Activated naive CD8-positive, alpha-beta T cell treated with anti-CD3 and anti-CD28 coated beads for 36 hours (primary cell): ENCODE results near the gene SOBP. TPM values are rescaled to one million over a fixed set of nuclear protein-coding genes. Genes with fewer than 3 reads are reported as not detected.

Experiments
- DNase-seq: peaks from one replicate; pipeline ENCODE4 v3.0.0; 2021
- H3K27ac Mint-ChIP-seq: one replicate; pipeline ENCODE4 v1.8.0; 2022; ENCODE audit warnings: mild to moderate bottlenecking, moderate library complexity, mixed read lengths
- H3K27me3 Mint-ChIP-seq: one replicate; pipeline ENCODE4 v1.8.0; 2022; ENCODE audit warnings: mild to moderate bottlenecking, mixed read lengths
- H3K36me3 Mint-ChIP-seq: one replicate; pipeline ENCODE4 v1.8.0; 2021; ENCODE audit warnings: mild to moderate bottlenecking, mixed read lengths
- H3K4me1 Mint-ChIP-seq: one replicate; pipeline ENCODE4 v1.8.0; 2021; ENCODE audit warnings: mixed read lengths
- H3K4me3 Mint-ChIP-seq: one replicate; pipeline ENCODE4 v1.8.0; 2022; ENCODE audit warnings: mild to moderate bottlenecking, moderate library complexity, mixed read lengths
- H3K9me3 Mint-ChIP-seq: one replicate; pipeline ENCODE4 v1.8.0; 2022; ENCODE audit warnings: mixed read lengths
- total RNA-seq, 2 experiments: library from RNA; stranded (reverse); gene quantifications; one replicate each; pipeline ENCODE4 v1.2.3, GENCODE V29; 2021

The SOBP gene
- total RNA-seq, 2 experiments from 2014 or later = 0.70 to 2.1 TPM

GRCh38 chr6:107658920-107659865, 169.3 kb downstream of the SOBP start:
- Mint-ChIP-seq H3K4me1 (peaks cover 44% of the 10 kb centered on the region), H3K9me3 (no peaks in the 10 kb centered on the region), H3K4me3 (peak overlapping the region; percentile 56), H3K36me3 (no peaks in the 10 kb centered on the region), H3K27me3 (no peaks in the 10 kb centered on the region), H3K27ac (peak overlapping the region; percentile 83)
- DNase-seq = no peak

DNA sequence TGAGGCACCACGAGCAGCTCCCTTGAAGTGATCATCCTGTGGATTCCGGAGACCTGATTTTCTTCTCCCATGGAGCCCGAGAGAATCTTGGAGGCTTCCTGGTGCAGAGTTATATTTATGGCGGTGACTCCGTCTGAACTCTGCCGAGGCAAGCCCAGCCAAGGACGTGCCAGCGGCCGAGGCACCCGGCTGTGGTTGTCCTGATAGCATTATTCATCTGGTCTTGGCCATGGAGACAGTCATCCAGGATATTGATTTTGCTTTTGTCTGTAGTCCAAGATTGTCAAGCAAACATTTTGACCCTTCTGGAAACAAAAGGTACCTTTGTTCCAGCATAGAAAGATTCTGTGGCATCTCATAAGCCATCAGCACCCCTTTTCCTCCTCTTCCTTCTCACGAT, 170.9 kb downstream of the SOBP start:
- peaks cover 44% of the 10 kb centered on the region for H3K4me1 Mint-ChIP-seq
- DNase-seq = no peak
- H3K27ac Mint-ChIP-seq = no peak overlapping the region
- H3K9me3 Mint-ChIP-seq = no peaks in the 10 kb centered on the region
- H3K27me3 Mint-ChIP-seq = no peaks in the 10 kb centered on the region
- no peaks in the 10 kb centered on the region for H3K36me3 Mint-ChIP-seq
- H3K4me3 Mint-ChIP-seq = no peak overlapping the region

DNA sequence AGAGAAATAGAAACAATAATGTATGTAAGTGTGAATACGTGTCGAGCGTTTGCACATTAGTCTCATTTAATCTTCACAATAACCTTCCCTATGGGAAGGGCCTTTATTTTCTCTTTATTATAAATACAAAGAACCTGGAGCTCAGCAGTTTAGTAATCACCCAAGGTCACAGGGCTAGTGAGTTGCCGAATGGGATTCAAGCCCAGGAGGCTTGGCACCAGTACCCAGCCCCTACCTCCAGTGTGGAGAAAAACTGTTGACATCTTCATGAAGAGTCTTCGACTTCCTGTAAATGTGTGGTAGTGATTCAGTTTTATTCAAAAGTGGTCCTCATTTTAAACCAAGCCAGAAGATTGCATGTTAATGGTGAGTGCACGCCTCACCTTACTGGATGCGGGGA, 171.4 kb downstream of the SOBP start:
- Mint-ChIP-seq H3K36me3 (no peaks in the 10 kb centered on the region), H3K9me3 (no peaks in the 10 kb centered on the region), H3K4me1 (peaks cover 39% of the 10 kb centered on the region)

GRCh38 chr6:107662333-107662732, 172.4 kb downstream of the SOBP start:
- Mint-ChIP-seq H3K4me3 (no peak overlapping the region), H3K36me3 (no peaks in the 10 kb centered on the region), H3K27me3 (no peaks in the 10 kb centered on the region), H3K9me3 (no peaks in the 10 kb centered on the region), H3K27ac (no peak overlapping the region), H3K4me1 (peaks cover 29% of the 10 kb centered on the region)
- DNase-seq = no peak

More for the DNA sequence above, 171.4 kb downstream of the SOBP start:
- H3K27me3 Mint-ChIP-seq = no peaks in the 10 kb centered on the region
- no peak for DNase-seq
- no peak overlapping the region for H3K27ac Mint-ChIP-seq
- no peak overlapping the region for H3K4me3 Mint-ChIP-seq

- H3K9me3 Mint-ChIP-seq = no peaks in the 10 kb centered on the region
- H3K36me3 Mint-ChIP-seq = no peaks in the 10 kb centered on the region
- H3K27me3 Mint-ChIP-seq = no peaks in the 10 kb centered on the region
- H3K4me3 Mint-ChIP-seq = no peak overlapping the region
- no peak overlapping the region for H3K27ac Mint-ChIP-seq
- H3K4me1 Mint-ChIP-seq = peaks cover 19% of the 10 kb centered on the region
- no peak for DNase-seq
Measured at GRCh38 chr6:107663308-107663707, 173.4 kb downstream of the SOBP start.

GRCh38 chr6:107665382-107665781, 175.5 kb downstream of the SOBP start:
- Mint-ChIP-seq H3K4me1 (peaks cover 19% of the 10 kb centered on the region), H3K36me3 (no peaks in the 10 kb centered on the region), H3K27ac (no peak overlapping the region), H3K27me3 (no peaks in the 10 kb centered on the region), H3K9me3 (no peaks in the 10 kb centered on the region), H3K4me3 (no peak overlapping the region)
- DNase-seq = no peak

- H3K4me1 Mint-ChIP-seq = peaks cover 25% of the 10 kb centered on the region
- H3K27ac Mint-ChIP-seq = no peak overlapping the region
- H3K9me3 Mint-ChIP-seq = no peaks in the 10 kb centered on the region
Measured at GRCh38 chr6:107666084-107666980, 176.4 kb downstream of the SOBP start.

DNA sequence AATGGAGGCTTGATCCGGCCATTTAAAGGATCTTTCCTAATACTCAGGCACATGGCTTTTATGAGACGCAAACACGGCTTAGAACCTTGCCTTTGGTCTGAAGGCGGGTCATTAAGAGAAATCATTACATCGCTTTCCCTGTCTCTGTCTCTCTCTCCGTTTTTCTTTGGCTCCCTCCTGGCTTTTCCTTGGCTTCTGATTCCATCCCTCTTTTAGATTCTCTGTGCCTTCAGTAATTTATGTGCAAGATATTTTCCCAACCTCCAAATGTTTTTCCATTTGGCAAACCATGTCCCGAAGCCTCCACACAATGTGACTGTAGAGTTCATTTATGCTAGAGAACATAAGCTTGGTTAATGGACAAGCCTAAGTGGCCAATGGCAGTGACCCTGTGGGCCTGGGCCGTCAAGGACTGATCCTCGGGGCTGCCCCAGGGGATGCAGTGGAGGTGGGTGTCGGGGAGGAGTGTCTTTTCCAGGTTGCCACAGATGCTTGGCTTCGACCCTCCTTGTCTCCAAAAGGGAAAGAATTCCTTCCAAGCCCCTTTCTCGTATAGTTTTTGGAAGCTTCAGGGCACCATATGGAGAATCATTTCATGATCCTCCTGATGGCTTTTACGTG, 177.2 kb downstream of the SOBP start:
- Mint-ChIP-seq H3K4me3 (no peak overlapping the region), H3K27me3 (no peaks in the 10 kb centered on the region), H3K4me1 (peaks cover 19% of the 10 kb centered on the region), H3K9me3 (no peaks in the 10 kb centered on the region), H3K27ac (no peak overlapping the region), H3K36me3 (no peaks in the 10 kb centered on the region)
- DNase-seq = no peak

More at GRCh38 chr6:107666084-107666980, 176.4 kb downstream of the SOBP start:
- H3K4me3 Mint-ChIP-seq = no peak overlapping the region
- DNase-seq = no peak
- H3K36me3 Mint-ChIP-seq = no peaks in the 10 kb centered on the region
- no peaks in the 10 kb centered on the region for H3K27me3 Mint-ChIP-seq

DNA sequence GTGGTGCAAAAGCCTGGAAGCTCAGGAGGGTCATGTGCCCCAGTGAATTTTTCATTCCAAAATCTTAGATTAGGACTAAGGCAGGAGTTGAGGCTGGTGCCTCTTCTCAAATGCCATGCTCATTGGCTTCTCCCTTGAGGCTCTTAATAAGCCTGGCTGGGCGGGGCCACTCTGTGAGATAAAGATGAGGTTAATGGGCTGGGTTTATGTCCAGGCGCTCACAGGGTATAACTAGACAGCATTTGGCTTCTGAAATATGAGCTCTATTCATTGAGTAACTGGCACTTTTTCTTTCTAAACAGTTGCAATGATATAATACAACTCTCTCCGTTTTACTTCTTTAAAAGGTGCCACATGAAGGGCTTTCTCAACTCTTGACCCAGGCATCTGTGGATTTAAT, 177.9 kb downstream of the SOBP start:
- H3K9me3 Mint-ChIP-seq = no peaks in the 10 kb centered on the region
- no peak for DNase-seq
- no peaks in the 10 kb centered on the region for H3K27me3 Mint-ChIP-seq
- peaks cover 19% of the 10 kb centered on the region for H3K4me1 Mint-ChIP-seq
- H3K27ac Mint-ChIP-seq = no peak overlapping the region
- no peak overlapping the region for H3K4me3 Mint-ChIP-seq
- no peaks in the 10 kb centered on the region for H3K36me3 Mint-ChIP-seq

DNA sequence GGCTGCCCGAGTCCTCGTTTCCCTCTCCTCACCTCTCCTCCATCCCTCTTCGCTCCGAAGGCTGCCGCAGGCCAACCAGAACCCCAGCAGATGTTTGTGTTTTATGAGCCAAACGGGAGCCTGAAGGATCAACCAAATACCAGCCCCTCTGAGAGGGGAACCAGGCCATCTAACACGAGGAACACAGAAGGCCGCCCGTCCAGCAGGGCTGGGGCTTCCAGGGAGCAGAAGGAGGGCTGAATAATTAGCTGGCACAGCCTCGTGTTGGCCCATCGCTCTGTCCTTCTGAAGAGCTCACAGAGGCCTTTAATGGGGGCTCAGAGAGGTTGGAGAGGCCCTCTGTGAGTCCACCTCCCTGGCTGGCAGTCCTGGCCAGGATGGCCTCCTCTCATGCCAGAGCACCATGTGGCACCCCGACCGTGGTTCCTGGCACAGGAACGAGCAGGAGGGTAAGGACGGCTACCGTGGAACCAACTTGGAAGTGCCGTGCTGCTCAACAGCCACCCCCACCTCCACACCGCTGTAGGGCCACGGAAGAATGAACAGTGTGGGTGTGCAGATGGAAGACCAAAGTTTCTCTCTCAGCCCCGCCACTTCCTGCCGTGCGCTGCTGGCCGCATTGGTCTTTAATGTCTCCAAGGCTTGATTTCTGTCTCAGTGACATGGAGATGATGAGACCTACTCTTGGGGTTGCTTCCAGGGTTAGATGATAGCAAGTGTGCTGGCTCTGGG, 179.0 kb downstream of the SOBP start:
- Mint-ChIP-seq H3K27me3 (no peaks in the 10 kb centered on the region), H3K9me3 (no peaks in the 10 kb centered on the region), H3K27ac (peak overlapping the region; percentile 65), H3K4me1 (peaks cover 19% of the 10 kb centered on the region), H3K36me3 (no peaks in the 10 kb centered on the region), H3K4me3 (no peak overlapping the region)
- DNase-seq = peak; percentile 59

- Mint-ChIP-seq H3K27me3 (no peaks in the 10 kb centered on the region), H3K36me3 (no peaks in the 10 kb centered on the region), H3K4me1 (peaks cover 24% of the 10 kb centered on the region), H3K9me3 (no peaks in the 10 kb centered on the region), H3K4me3 (no peak overlapping the region), H3K27ac (peak overlapping the region; percentile 1)
- DNase-seq = peak; percentile 18
Measured at GRCh38 chr6:107670792-107671199, 180.9 kb downstream of the SOBP start.

- no peak overlapping the region for H3K27ac Mint-ChIP-seq
- no peaks in the 10 kb centered on the region for H3K27me3 Mint-ChIP-seq
- H3K9me3 Mint-ChIP-seq = no peaks in the 10 kb centered on the region
- peaks cover 24% of the 10 kb centered on the region for H3K4me1 Mint-ChIP-seq
- no peak for DNase-seq
- no peak overlapping the region for H3K4me3 Mint-ChIP-seq
- no peaks in the 10 kb centered on the region for H3K36me3 Mint-ChIP-seq
Measured at GRCh38 chr6:107673076-107673494, 183.2 kb downstream of the SOBP start.

- H3K27me3 Mint-ChIP-seq = no peaks in the 10 kb centered on the region
- H3K36me3 Mint-ChIP-seq = no peaks in the 10 kb centered on the region
- peak overlapping the region; percentile 61 for H3K4me3 Mint-ChIP-seq
- H3K4me1 Mint-ChIP-seq = peaks cover 11% of the 10 kb centered on the region
- H3K9me3 Mint-ChIP-seq = no peaks in the 10 kb centered on the region
- peak; percentile 88 for DNase-seq
- H3K27ac Mint-ChIP-seq = peak overlapping the region; percentile 94
Measured at GRCh38 chr6:107674995-107675738, 185.2 kb downstream of the SOBP start.

DNA sequence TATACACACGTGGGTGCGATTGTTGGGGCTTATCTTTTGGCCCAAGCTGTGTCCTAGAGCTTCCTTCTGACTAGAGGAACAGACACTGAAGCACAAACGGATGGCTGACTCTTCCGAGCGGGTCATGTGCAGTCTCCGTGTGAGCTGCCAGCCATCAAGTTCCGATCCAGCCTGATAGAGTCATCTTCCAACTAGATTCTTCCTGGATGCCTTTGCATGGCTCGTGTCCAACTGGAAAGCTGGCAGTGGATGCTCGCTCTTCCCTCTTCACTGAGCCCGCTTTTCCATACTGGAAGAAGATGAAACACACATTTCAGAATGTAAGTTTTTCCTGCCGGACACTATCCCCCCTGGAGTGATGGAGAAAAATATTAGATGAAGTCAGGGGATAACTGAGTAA, 186.1 kb downstream of the SOBP start:
- no peak for DNase-seq
- H3K36me3 Mint-ChIP-seq = no peaks in the 10 kb centered on the region
- no peaks in the 10 kb centered on the region for H3K27me3 Mint-ChIP-seq
- no peak overlapping the region for H3K4me3 Mint-ChIP-seq
- peaks cover 5% of the 10 kb centered on the region for H3K4me1 Mint-ChIP-seq
- H3K27ac Mint-ChIP-seq = no peak overlapping the region
- H3K9me3 Mint-ChIP-seq = no peaks in the 10 kb centered on the region
